ENCODE data around the gene NPAS2. TPM values are rescaled to one million over a fixed set of nuclear protein-coding genes. Genes with fewer than 3 reads are reported as not detected.

The NPAS2 gene
- total RNA-seq, 2 experiments from 2014 or later = 4.2 to 4.9 TPM

DNA sequence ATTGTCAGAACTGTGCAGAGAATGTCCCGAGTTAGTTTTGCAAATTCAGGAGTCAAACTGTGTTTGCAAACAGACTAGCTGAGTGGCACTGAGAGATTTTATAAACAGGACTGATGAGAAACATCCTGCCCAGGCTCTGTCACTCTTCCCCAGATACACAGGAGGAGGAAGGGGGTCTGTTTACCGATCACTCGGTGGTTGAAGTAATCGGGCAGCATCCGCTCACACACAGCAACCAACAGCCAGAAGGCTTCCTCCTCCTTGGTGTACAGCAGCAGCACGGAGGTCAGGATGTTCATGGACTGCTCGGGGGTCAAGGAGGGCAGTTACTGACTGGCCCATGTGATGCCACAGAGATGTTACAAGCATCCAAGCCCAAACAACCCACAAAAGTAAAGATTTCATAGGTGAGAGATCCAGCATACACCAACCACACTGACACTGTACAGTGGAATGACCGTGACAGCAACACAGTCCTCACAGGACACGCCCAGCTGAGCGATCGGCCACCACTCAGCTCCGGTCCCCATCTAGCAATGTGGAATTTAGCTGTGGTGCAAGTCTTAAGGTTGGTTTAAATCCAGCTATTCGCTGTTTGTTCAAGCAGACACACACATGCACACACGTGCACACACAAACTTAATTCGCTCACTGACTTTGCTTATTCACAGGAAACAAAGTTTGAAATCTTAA is 212.3 kb downstream of the NPAS2 start:
- Mint-ChIP-seq H3K4me3 (no peak overlapping the region), H3K27me3 (no peaks in the 10 kb centered on the region), H3K4me1 (no peaks in the 10 kb centered on the region), H3K9me3 (no peaks in the 10 kb centered on the region), H3K36me3 (no peaks in the 10 kb centered on the region), H3K27ac (no peak overlapping the region)
- no peak for DNase-seq
- ATAC-seq (ENCODE audit: low read depth) = no peak
- POLR2A ChIA-PET = interaction anchor here (1.6 kb wide), 1 partner anchor 24 kb away, joined by 3 read pairs; no protein-coding TSS in a partner anchor

DNA sequence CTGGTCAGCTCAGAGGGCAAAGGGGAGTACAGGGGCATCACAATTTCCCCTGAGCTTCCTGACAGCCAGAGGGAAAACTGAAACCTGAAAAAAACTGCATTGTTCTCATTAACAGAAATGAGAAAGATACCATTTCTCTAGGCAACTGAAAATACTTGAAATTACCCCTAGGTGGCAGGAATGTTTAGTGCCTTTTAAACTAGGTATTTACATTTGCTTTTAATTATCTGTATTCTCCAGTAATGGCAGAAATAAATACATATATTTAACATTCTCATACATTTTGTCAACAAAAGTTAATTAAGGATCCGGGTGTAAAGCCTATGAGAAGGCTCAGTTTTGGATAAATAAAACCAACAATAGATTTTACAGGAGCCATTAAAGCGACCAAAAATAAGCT is 216.6 kb downstream of the NPAS2 start:
- ATAC-seq (ENCODE audit: low read depth) = no peak
- Mint-ChIP-seq H3K9me3 (no peaks in the 10 kb centered on the region), H3K27me3 (peaks cover 2% of the 10 kb centered on the region), H3K36me3 (no peaks in the 10 kb centered on the region), H3K4me1 (peaks cover 11% of the 10 kb centered on the region), H3K4me3 (no peak overlapping the region), H3K27ac (no peak overlapping the region)
- no peak for DNase-seq
- POLR2A ChIA-PET = no interaction called here

DNA sequence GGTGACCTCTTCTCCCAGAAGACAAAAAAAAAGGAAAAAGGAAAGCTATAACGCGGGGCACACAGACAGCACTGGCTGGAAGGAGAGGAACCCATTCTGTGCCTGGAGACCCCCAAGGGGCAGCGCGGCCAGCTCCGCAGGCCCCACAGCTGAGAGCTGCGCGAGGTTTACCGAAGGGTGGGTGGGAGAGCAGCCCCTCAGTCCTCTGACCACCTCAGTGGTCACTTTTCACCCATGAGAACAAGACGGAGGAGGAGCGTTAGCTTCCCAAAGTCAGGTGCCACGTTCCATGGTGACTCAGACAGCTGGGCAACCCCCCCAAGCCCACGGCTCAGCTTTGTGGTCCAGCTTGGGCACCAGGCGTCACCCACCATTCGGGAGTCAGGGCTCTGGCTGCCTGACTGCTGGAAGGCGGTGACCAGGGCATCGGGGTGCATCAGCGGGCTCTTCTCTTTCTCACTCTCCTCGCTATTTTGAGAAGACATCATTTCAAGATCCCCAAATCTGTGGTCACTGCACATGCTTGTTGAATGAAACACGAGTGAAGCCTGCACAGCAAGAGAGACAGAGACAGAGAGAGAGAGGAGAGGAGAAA is 217.3 kb downstream of the NPAS2 start:
- Mint-ChIP-seq H3K4me3 (no peak overlapping the region), H3K4me1 (peaks cover 11% of the 10 kb centered on the region), H3K27me3 (peaks cover 2% of the 10 kb centered on the region), H3K36me3 (no peaks in the 10 kb centered on the region), H3K9me3 (no peaks in the 10 kb centered on the region), H3K27ac (no peak overlapping the region)
- POLR2A ChIA-PET = no interaction called here
- DNase-seq (no peak), ATAC-seq (ENCODE audit: low read depth) (no peak)

DNA sequence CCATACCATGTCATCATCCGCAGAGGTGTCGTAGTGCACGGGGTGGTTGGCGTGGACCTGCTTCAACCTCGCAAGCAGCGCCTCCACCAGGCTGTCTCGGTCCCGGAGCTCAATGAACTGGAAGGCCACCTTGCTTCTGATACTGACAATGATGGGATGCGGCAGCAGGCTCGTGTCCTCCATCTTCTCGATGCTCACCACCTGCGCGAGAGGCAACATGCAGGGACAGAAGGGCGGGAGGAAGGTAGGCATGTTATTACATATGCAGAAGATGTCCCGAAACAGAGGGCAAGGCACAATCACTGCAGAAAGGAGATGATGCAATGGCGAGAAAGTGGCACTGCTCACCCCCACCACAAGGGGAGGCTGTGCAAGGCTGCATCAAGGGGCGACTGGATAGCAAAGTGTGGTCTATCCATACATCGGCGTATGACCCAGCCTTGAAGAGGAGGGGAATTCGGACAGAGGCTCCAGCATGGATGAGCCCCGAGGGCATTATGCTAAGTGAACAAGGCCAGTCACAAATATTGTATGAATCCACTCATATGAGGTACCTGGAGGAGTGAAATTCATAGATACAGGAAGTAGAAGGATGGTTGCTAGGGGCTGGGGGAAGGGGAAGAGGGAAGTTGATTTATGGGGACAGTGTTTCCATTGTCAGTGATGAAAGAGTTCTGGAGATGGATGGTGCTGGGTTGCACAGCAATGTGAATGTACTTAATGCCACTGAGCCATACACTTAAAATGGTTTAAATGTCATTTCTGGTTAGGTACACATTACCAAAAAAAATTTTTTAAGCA is 218.7 kb downstream of the NPAS2 start:
- POLR2A ChIA-PET = no interaction called here
- DNase-seq = no peak
- H3K4me1 Mint-ChIP-seq = peaks cover 11% of the 10 kb centered on the region
- ATAC-seq (ENCODE audit: low read depth) = no peak
- peaks cover 2% of the 10 kb centered on the region for H3K27me3 Mint-ChIP-seq
- H3K4me3 Mint-ChIP-seq = no peak overlapping the region
- H3K27ac Mint-ChIP-seq = no peak overlapping the region
- no peaks in the 10 kb centered on the region for H3K36me3 Mint-ChIP-seq
- no peaks in the 10 kb centered on the region for H3K9me3 Mint-ChIP-seq

DNA sequence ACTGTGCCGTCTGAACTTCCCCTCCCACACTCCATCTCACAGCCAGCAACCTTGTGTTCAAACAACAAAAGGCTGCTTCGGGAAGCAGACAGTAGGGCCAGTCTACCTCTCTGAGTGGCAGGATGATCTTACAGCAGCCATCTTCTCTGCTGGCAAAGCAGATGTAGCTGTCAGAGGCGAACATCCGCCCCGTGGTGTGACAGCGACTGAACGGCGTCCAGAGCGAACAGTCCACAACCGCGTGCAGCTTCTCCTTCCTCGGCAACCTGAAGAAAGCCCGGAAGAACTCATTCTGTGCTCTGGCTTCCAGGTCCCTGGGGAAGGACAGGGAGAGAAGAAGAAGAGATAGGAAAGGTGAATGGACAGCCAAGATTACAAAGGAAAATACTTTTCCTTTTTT is 220.1 kb downstream of the NPAS2 start:
- Mint-ChIP-seq H3K4me3 (no peak overlapping the region), H3K36me3 (no peaks in the 10 kb centered on the region), H3K4me1 (peaks cover 11% of the 10 kb centered on the region), H3K27ac (no peak overlapping the region), H3K27me3 (peaks cover 2% of the 10 kb centered on the region), H3K9me3 (no peaks in the 10 kb centered on the region)
- ATAC-seq (ENCODE audit: low read depth) = no peak
- no peak for DNase-seq
- POLR2A ChIA-PET = no interaction called here

DNA sequence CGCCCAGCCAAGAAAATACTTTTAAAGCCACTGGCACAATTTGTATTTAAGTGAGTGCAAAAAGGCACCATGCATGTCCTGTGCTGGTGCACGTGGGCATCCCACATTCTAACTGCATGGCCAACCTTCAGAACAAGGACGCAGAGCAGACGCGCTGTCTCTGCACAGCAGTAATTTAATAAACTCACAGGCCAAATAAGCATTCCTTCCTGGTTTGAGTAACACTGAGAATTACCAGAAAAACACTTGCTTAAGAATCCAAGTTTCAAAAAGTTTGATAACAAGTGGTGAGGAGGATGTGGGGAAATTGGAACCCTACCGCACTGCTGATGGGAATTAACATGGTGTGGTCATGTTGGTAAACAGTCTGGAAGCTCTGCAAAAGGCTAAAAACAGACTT is 220.8 kb downstream of the NPAS2 start:
- Mint-ChIP-seq H3K4me3 (no peak overlapping the region), H3K27ac (no peak overlapping the region), H3K27me3 (peaks cover 2% of the 10 kb centered on the region), H3K4me1 (peaks cover 11% of the 10 kb centered on the region), H3K9me3 (no peaks in the 10 kb centered on the region), H3K36me3 (no peaks in the 10 kb centered on the region)
- ATAC-seq (ENCODE audit: low read depth) (no peak), DNase-seq (no peak)
- POLR2A ChIA-PET = no interaction called here

DNA sequence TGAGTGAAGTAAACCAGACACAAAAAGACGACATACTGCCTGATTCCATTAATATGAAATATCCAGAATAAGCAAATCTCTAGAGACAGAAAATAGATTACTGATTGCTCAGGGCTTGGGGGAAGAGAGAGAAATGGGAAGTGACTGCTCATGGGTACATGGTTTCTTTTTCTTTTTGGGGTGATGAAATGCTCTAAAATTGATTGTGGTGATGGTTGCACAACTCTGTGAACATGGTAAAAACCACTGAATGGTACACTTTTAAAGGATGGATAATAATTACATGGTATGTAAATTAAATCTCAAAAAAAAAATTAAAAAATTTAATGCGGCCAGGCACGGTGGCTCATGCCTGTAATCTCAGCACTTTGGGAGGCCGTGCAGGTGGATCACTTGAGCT is 221.5 kb downstream of the NPAS2 start:
- Mint-ChIP-seq H3K4me3 (no peak overlapping the region), H3K27me3 (peaks cover 2% of the 10 kb centered on the region), H3K36me3 (no peaks in the 10 kb centered on the region), H3K4me1 (peaks cover 11% of the 10 kb centered on the region), H3K9me3 (no peaks in the 10 kb centered on the region), H3K27ac (no peak overlapping the region)
- DNase-seq = no peak
- no peak for ATAC-seq (ENCODE audit: low read depth)
- POLR2A ChIA-PET = no interaction called here

DNA sequence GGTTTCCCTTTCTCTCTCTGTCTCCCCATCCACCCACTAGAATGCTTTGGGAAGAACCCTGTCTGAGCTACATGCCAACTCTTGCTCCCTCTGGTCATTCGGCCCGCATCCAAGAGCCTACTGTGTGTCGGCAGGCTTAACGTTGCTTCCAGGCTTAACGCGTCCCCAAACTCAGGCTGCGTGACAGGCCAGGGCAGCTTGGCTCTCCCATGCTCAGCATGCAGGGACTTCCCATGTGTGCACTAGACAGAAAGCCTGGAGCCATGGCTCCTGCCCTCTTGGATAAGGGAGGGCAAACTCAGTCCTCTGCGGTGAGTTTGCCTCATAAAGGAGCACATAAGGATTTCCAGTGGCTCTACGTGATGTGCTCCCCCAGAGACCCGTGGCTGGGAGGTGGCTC is 225.4 kb downstream of the NPAS2 start:
- DNase-seq (no peak), ATAC-seq (ENCODE audit: low read depth) (no peak)
- POLR2A ChIA-PET = no interaction called here
- Mint-ChIP-seq H3K27ac (no peak overlapping the region), H3K36me3 (no peaks in the 10 kb centered on the region), H3K4me3 (no peak overlapping the region), H3K9me3 (no peaks in the 10 kb centered on the region), H3K27me3 (no peaks in the 10 kb centered on the region), H3K4me1 (peaks cover 3% of the 10 kb centered on the region)

Other genes with a start within 250 kb of the NPAS2 start
- gene RPL31, start 182.2 kb downstream of the NPAS2 start, total RNA-seq = 1,000 to 10,000 TPM; 1,575 to 1,632 TPM